B cell (primary cell): Measurements from ENCODE around the gene HMGA1. TPM values are rescaled to one million over a fixed set of nuclear protein-coding genes. Genes with fewer than 3 reads are reported as not detected.

Source experiments
- ATAC-seq: fragments of 200-7000 bp; cut with Tn5 transposase; one replicate; pipeline ENCODE4 v1.10.0; 2021; ENCODE audit warnings: low read depth, mild to moderate bottlenecking, moderate number of reproducible peaks, moderate library complexity
- CTCF ChIA-PET: fragments of 350-600 bp; sonication (Branson Sonifier 250); formaldehyde crosslinking; loops from one replicate; lab custom pipeline; 2021; ENCODE audit warnings: antibody characterized with exemption, inconsistent platforms; lab: Charles Lee
- POLR2A ChIA-PET: fragments of 350-600 bp; sonication (Branson Sonifier 250); formaldehyde crosslinking; loops from one replicate; lab custom pipeline; 2021; ENCODE audit warnings: antibody characterized with exemption; lab: Charles Lee
- DNase-seq: peaks from one replicate; pipeline ENCODE4 v3.0.0; 2013
- H2AFZ ChIP-seq: 2 replicates; pipeline ENCODE4 v1.6.1; 2012; ENCODE audit warnings: mild to moderate bottlenecking, low read depth, low read length; ENCODE audit not compliant: insufficient read depth, poor library complexity, severe bottlenecking
- H3K27ac ChIP-seq, 2 donors: 1 replicate in 1 of 2; 2 replicates in 1 of 2; pipeline ENCODE4 v1.5.1; 2012 to 2013; ENCODE audit warnings: low read length in 2 of 2, mild to moderate bottlenecking in 2 of 2, moderate library complexity in 1 of 2
- H3K27me3 ChIP-seq, 4 experiments: fragments of 200-600 bp in 1 of 4; sonication (generic) in 1 of 4; replicated peaks in 1 of 4; 1 replicate in 2 of 4; 2 replicates in 2 of 4; pipeline versions ENCODE4 v1.6.1 to v1.7.0; 2013 to 2016; ENCODE audit warnings: low read length in 3 of 4, mild to moderate bottlenecking in 2 of 4, mixed read lengths in 1 of 4, moderate library complexity in 1 of 4; ENCODE audit not compliant: insufficient read depth in 4 of 4, control insufficient read depth in 3 of 4; ENCODE audit errors: control extremely low read depth in 1 of 4
- H3K36me3 ChIP-seq, 2 experiments: replicated peaks in 1 of 2; 1 replicate in 1 of 2; 2 replicates in 1 of 2; pipeline versions ENCODE4 v1.6.1 to v1.7.1; 2013; ENCODE audit warnings: low read length in 1 of 2; ENCODE audit not compliant: insufficient read depth in 2 of 2, control insufficient read depth in 1 of 2; ENCODE audit errors: control extremely low read depth in 1 of 2, extremely low read depth in 1 of 2
- H3K4me1 ChIP-seq, 2 donors: fragments of 200-600 bp in 1 of 2; sonication (generic) in 1 of 2; 1 replicate in 1 of 2; 2 replicates in 1 of 2; pipeline versions ENCODE4 v1.5.1 to v1.6.1; 2013 to 2017; ENCODE audit warnings: low read length in 2 of 2; ENCODE audit not compliant: control insufficient read depth in 2 of 2, insufficient read depth in 2 of 2
- H3K4me2 ChIP-seq: replicated peaks from 2 replicates; pipeline ENCODE3; 2012; ENCODE audit warnings: mild to moderate bottlenecking, low read depth, low read length; ENCODE audit not compliant: poor library complexity, severe bottlenecking
- H3K4me3 ChIP-seq, 5 experiments: fragments of 200-600 bp in 1 of 5; sonication (generic) in 1 of 5; 1 replicate in 3 of 5; 2 replicates in 2 of 5; pipeline versions ENCODE4 v1.5.1 to v1.7.0; 2011 to 2016; ENCODE audit warnings: low read length in 4 of 5, mild to moderate bottlenecking in 4 of 5, low read depth in 2 of 5, control low read depth in 1 of 5, moderate library complexity in 1 of 5; ENCODE audit not compliant: insufficient read depth in 1 of 5; ENCODE audit errors: control extremely low read depth in 1 of 5, extremely low read depth in 1 of 5
- H3K79me2 ChIP-seq: fragments of 200-600 bp; sonication (generic); one replicate; pipeline ENCODE4 v1.6.0; 2016; ENCODE audit warnings: low read length; ENCODE audit not compliant: control insufficient read depth, insufficient read depth
- H3K9ac ChIP-seq: fragments of 200-600 bp; sonication (generic); 2 replicates; pipeline ENCODE4 v1.6.1; 2017; ENCODE audit warnings: mild to moderate bottlenecking, low read length, moderate library complexity
- H3K9me3 ChIP-seq, 3 donors: one replicate each; pipeline versions ENCODE4 v1.6.1 to v1.7.1; 2013; ENCODE audit warnings: low read length in 2 of 3; ENCODE audit not compliant: control insufficient read depth in 2 of 3, insufficient read depth in 1 of 3; ENCODE audit errors: control extremely low read depth in 1 of 3
- H4K20me1 ChIP-seq: 2 replicates; pipeline ENCODE4 v1.6.0; 2012; ENCODE audit warnings: mild to moderate bottlenecking, low read length; ENCODE audit not compliant: insufficient read depth, control insufficient read depth, poor library complexity, severe bottlenecking
- H3K27ac Mint-ChIP-seq: one replicate; pipeline ENCODE4 v1.8.0; 2021; ENCODE audit warnings: mixed read lengths
- H3K27me3 Mint-ChIP-seq: one replicate; pipeline ENCODE4 v1.8.0; 2021; ENCODE audit warnings: mixed read lengths
- H3K4me1 Mint-ChIP-seq: one replicate; pipeline ENCODE4 v1.8.0; 2021; ENCODE audit warnings: mixed read lengths
- H3K4me3 Mint-ChIP-seq: one replicate; pipeline ENCODE4 v1.8.0; 2021; ENCODE audit warnings: mixed read lengths
- H3K9me3 Mint-ChIP-seq: one replicate; pipeline ENCODE4 v1.8.0; 2022; ENCODE audit warnings: mixed read lengths; ENCODE audit not compliant: insufficient read depth
- EZH2 ChIP-seq: IDR thresholded peaks from 2 replicates; pipeline ENCODE4 v1.6.1; 2012; ENCODE audit warnings: borderline replicate concordance, low read depth, mild to moderate bottlenecking, moderate library complexity, low read length; ENCODE audit not compliant: insufficient read depth, poor library complexity, severe bottlenecking
- WGBS: methylation state at CpG from one replicate; pipeline ENCODE4 v1.1.5; 2013; ENCODE audit warnings: missing lambda C conversion rate; ENCODE audit not compliant: insufficient coverage; 5-methylcytosine and 5-hydroxymethylcytosine counted together
- intact Hi-C: fragments of 100-400 bp; cut with micrococcal nuclease; formaldehyde crosslinking; loops from one replicate; pipeline ENCODE4 v1.10.0; 2022
- polyA plus RNA-seq: library from polyadenylated mRNA; depleted of rRNA; stranded (reverse); fragments of >200 nt; gene quantifications from 2 replicates; pipeline ENCODE4 v1.2.3, GENCODE V29; 2012
- total RNA-seq, 2 donors: library from RNA; stranded (reverse); fragments of 120-200 nt in 1 of 2; gene quantifications; 1 replicate in 1 of 2; 2 replicates in 1 of 2; pipeline versions ENCODE4 v1.2.3 to v1.2.4, GENCODE V29; 2013 to 2022
- TF ChIP-seq, protein P1 (sequence below): fragments of 200-600 bp; IDR thresholded peaks from one replicate; pipeline ENCODE4 v1.8.0; 2022; ENCODE audit warnings: antibody characterized with exemption, mild to moderate bottlenecking

HMGA1 gene
- total and polyA plus RNA-seq, 2 donors (not counting 1 experiment from before 2014, with no cell fraction given): 59.6 to 66.4 TPM

DNA sequence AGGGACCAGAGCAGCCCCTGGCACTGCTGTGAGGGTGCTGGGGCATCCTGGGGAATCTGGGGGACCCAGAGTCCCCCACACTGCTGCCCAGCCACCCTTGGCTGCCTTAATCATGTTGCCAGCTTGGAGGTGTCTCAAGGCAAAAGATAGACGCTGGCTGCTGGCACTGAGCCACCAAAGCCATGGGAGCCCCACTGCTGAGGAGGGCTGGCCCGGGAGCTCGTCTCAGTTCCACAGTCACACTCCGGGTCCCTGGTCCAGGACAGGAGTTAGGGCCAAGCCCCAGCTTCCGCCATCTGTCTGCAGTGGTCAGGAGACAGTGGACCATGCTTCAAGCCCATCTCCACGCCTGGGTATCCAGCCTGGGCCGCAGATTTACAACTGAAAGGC is 41.0 kb upstream of the HMGA1 start:
- Histone ChIP-seq H3K4me1 (peaks cover 9 to 13% of the 10 kb centered on the region in 2 donors), H3K4me3 (peak overlapping the region in 1 of 5 experiments; percentile 83), H3K9me3 (no peaks in the 10 kb centered on the region), H2AFZ (peak overlapping the region; percentile 100), H3K27me3 (no peaks in the 10 kb centered on the region), H3K79me2 (no peaks in the 10 kb centered on the region), H3K9ac (peak overlapping the region; percentile 82), H4K20me1 (no peaks in the 10 kb centered on the region), H3K27ac (no peak overlapping the region), H3K4me2 (peak overlapping the region; percentile 99), H3K36me3 (no peaks in the 10 kb centered on the region)
- TF ChIP-seq EZH2: no peak
- TF ChIP-seq, protein P1, sequence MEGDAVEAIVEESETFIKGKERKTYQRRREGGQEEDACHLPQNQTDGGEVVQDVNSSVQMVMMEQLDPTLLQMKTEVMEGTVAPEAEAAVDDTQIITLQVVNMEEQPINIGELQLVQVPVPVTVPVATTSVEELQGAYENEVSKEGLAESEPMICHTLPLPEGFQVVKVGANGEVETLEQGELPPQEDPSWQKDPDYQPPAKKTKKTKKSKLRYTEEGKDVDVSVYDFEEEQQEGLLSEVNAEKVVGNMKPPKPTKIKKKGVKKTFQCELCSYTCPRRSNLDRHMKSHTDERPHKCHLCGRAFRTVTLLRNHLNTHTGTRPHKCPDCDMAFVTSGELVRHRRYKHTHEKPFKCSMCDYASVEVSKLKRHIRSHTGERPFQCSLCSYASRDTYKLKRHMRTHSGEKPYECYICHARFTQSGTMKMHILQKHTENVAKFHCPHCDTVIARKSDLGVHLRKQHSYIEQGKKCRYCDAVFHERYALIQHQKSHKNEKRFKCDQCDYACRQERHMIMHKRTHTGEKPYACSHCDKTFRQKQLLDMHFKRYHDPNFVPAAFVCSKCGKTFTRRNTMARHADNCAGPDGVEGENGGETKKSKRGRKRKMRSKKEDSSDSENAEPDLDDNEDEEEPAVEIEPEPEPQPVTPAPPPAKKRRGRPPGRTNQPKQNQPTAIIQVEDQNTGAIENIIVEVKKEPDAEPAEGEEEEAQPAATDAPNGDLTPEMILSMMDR: no peak
- DNase-seq: no peak
- ChIA-PET POLR2A (interaction anchor here (0.5 to 2.1 kb wide), 8 partner anchors 9 to 1268 kb away, joined by 3 to 20 read pairs (median 6); partner anchors contain the start of genes HMGA1 and SMIM29), CTCF (interaction anchor here (0.6 to 5.7 kb wide), 42 partner anchors 8 to 944 kb away, joined by 3 to 121 read pairs (median 4); partner anchors contain the start of genes HMGA1, NUDT3, RPS10 and SMIM29)
- H3K4me3 Mint-ChIP-seq: no peak overlapping the region
- intact Hi-C loops: loop anchor here (1.0 to 2.0 kb wide), 7 partner anchors 29 to 414 kb away; partner anchors contain the start of genes NUDT3 and SMIM29
- ATAC-seq: no peak
- no peak overlapping the region for H3K27ac Mint-ChIP-seq
- H3K27me3 Mint-ChIP-seq: no peaks in the 10 kb centered on the region
- no peaks in the 10 kb centered on the region for H3K9me3 Mint-ChIP-seq
- H3K4me1 Mint-ChIP-seq: peaks cover 12% of the 10 kb centered on the region
- 62% methylated on average over 7 of the region's 7 CpGs for whole genome bisulfite sequencing
